ENCODE results near the gene HUWE1. TPM values are rescaled to one million over a fixed set of nuclear protein-coding genes. Genes with fewer than 3 reads are reported as not detected.

Gene HUWE1
- total and polyA plus RNA-seq, 2 of the 13 experiments (the other 11 are each of a cell fraction or from before 2014, with no cell fraction given): 63.2 to 68.1 TPM

DNA sequence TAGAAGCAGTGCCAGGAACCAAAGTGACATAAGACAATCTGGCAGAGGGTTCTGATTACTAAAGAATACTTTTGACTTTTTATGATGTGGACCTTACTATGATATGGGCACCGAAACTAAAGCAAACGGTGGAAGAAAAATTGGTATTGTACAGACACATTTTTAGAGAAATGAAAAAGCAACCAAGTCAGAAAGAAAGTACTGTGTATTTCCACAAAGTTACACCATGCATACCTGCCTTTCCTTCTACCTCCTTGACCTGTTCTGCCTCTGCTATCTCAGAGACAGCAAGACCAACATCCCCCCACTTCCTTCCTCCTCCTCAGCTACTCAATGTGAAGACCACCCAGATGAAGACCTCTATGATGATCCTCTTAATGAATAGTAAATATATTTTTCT lies 88.3 kb downstream of the HUWE1 start (continued):
- TF ChIP-seq, protein P1, sequence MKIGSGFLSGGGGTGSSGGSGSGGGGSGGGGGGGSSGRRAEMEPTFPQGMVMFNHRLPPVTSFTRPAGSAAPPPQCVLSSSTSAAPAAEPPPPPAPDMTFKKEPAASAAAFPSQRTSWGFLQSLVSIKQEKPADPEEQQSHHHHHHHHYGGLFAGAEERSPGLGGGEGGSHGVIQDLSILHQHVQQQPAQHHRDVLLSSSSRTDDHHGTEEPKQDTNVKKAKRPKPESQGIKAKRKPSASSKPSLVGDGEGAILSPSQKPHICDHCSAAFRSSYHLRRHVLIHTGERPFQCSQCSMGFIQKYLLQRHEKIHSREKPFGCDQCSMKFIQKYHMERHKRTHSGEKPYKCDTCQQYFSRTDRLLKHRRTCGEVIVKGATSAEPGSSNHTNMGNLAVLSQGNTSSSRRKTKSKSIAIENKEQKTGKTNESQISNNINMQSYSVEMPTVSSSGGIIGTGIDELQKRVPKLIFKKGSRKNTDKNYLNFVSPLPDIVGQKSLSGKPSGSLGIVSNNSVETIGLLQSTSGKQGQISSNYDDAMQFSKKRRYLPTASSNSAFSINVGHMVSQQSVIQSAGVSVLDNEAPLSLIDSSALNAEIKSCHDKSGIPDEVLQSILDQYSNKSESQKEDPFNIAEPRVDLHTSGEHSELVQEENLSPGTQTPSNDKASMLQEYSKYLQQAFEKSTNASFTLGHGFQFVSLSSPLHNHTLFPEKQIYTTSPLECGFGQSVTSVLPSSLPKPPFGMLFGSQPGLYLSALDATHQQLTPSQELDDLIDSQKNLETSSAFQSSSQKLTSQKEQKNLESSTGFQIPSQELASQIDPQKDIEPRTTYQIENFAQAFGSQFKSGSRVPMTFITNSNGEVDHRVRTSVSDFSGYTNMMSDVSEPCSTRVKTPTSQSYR (CRISPR knock-in tag; IDR thresholded peaks at IDR 0.05; ENCODE audit: borderline replicate concordance): no peak
- no peak for TF ChIP-seq IRF9 (CRISPR knock-in tag; IDR thresholded peaks at IDR 0.05; ENCODE audit: borderline replicate concordance)
- TF ChIP-seq ATF7-NPFF (CRISPR knock-in tag; IDR thresholded peaks at IDR 0.05; ENCODE audit: low read depth): no peak
- TF ChIP-seq, protein P2, sequence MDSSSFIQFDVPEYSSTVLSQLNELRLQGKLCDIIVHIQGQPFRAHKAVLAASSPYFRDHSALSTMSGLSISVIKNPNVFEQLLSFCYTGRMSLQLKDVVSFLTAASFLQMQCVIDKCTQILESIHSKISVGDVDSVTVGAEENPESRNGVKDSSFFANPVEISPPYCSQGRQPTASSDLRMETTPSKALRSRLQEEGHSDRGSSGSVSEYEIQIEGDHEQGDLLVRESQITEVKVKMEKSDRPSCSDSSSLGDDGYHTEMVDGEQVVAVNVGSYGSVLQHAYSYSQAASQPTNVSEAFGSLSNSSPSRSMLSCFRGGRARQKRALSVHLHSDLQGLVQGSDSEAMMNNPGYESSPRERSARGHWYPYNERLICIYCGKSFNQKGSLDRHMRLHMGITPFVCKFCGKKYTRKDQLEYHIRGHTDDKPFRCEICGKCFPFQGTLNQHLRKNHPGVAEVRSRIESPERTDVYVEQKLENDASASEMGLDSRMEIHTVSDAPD (CRISPR knock-in tag; IDR thresholded peaks at IDR 0.05): no peak
- no peak for TF ChIP-seq SOX5 (CRISPR knock-in tag; IDR thresholded peaks at IDR 0.05; ENCODE audit: borderline replicate concordance)
- no peak for TF ChIP-seq NAIF1 (CRISPR knock-in tag; IDR thresholded peaks at IDR 0.05; ENCODE audit: borderline replicate concordance)
- no peak for TF ChIP-seq PTBP1 (IDR thresholded peaks at IDR 0.05; ENCODE audit: low read depth, low read length, poor library complexity, severe bottlenecking)
- TF ChIP-seq ZSCAN20 (CRISPR knock-in tag; IDR thresholded peaks at IDR 0.05; ENCODE audit: borderline replicate concordance): no peak
- TF ChIP-seq ZFP36 (IDR thresholded peaks at IDR 0.05; ENCODE audit: borderline replicate concordance, low read depth, low read length, partially characterized antibody): no peak
- TF ChIP-seq CBFB (CRISPR knock-in tag; IDR thresholded peaks at IDR 0.05): no peak
- no peak for TF ChIP-seq NFKBIZ (CRISPR knock-in tag; IDR thresholded peaks at IDR 0.05)
